ENCODE measurements around the gene TRMT2B.

DNA sequence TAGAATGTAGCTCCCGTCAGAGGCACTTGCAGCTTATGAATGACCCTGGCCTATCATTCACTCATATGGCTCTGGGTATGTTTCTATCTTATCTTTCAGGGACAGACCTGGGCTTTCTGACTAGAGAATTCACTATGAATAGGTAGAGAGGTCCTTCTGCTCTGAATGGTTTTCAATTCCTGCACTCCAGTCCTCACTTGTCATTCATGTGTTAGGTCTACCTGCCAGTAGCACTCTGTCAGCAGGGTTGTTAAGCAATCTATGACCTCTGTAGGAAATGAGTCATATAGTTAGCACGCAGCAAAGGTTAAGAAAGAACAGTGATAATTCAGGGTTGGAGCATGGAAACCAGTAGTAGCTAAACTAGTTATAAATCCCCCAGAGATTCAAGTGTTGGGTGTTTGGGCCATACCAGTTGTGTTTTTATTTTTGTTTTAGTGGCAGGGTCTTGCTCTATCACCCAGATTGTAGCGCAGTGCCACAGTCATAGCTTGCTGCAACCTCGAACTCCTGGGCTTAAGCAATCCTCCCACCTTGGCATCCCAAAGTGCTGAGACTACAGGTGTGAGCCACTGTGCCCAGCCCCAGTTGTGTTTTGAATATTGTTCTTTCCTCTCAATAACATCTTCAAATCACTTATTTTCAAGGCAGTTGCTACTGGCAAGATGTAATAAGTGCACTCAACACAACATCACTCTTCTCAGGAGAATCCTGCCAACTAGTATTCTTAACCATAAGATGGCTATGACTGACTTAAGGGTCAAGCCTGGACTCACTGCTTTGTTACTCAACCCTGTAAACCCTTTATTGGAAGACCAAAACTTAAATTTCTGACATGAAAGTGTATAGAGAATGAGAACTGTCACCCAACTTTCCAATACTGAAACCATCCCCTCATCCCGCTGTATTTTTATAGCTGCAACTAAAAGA lies 57.3 kb downstream of the TRMT2B start:
- TF ChIP-seq FOXK2 (IDR thresholded peaks at IDR 0.05), result no peak
- TF ChIP-seq, protein P1, sequence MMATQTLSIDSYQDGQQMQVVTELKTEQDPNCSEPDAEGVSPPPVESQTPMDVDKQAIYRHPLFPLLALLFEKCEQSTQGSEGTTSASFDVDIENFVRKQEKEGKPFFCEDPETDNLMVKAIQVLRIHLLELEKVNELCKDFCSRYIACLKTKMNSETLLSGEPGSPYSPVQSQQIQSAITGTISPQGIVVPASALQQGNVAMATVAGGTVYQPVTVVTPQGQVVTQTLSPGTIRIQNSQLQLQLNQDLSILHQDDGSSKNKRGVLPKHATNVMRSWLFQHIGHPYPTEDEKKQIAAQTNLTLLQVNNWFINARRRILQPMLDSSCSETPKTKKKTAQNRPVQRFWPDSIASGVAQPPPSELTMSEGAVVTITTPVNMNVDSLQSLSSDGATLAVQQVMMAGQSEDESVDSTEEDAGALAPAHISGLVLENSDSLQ (IDR thresholded peaks at IDR 0.05), result no peak
- no peak for TF ChIP-seq SUZ12 (IDR thresholded peaks at IDR 0.05)
- no peak for TF ChIP-seq FOXM1 (IDR thresholded peaks at IDR 0.05; ENCODE audit: borderline replicate concordance)
- no peak for TF ChIP-seq ELF4 (IDR thresholded peaks at IDR 0.05)
